ENCODE data around the gene CIRBP.

CIRBP gene

GRCh38 chr19:1279782-1280341, 10.7 kb downstream of the CIRBP start:
- ATAC-seq, result peak; percentile 14

GRCh38 chr19:1280636-1281568, 11.8 kb downstream of the CIRBP start:
- ATAC-seq, result no peak
- DNase-seq, result no peak

More at GRCh38 chr19:1279782-1280341, 10.7 kb downstream of the CIRBP start:
- peak; percentile 85 for DNase-seq

GRCh38 chr19:1281569-1282287, 12.6 kb downstream of the CIRBP start:
- ATAC-seq (no peak), DNase-seq (no peak)

GRCh38 chr19:1282588-1283206, 13.6 kb downstream of the CIRBP start:
- no peak for DNase-seq
- no peak for ATAC-seq

GRCh38 chr19:1283207-1283916, 14.2 kb downstream of the CIRBP start:
- DNase-seq, result no peak
- ATAC-seq, result no peak

GRCh38 chr19:1283917-1284292, 14.8 kb downstream of the CIRBP start:
- no peak for ATAC-seq
- no peak for DNase-seq

GRCh38 chr19:1284293-1284978, 15.3 kb downstream of the CIRBP start:
- ATAC-seq (no peak), DNase-seq (no peak)

- no peak for ATAC-seq
- no peak for DNase-seq
Observed at GRCh38 chr19:1284979-1285736, 16.0 kb downstream of the CIRBP start.

- DNase-seq (no peak), ATAC-seq (no peak)
Observed at GRCh38 chr19:1285737-1286360, 16.7 kb downstream of the CIRBP start, which contains the start of gene EFNA2. Gene EFNA2 (plus strand): TSS chr19:1285873. CDS start chr19:1286169, 296 bp downstream.

GRCh38 chr19:1286487-1287353, 17.6 kb downstream of the CIRBP start:
- DNase-seq, result no peak
- ATAC-seq, result no peak

- no peak for ATAC-seq
Observed at GRCh38 chr19:1287354-1288225, 18.5 kb downstream of the CIRBP start.

GRCh38 chr19:1288226-1288612, 19.1 kb downstream of the CIRBP start:
- DNase-seq (no peak), ATAC-seq (no peak)

More at GRCh38 chr19:1287354-1288225, 18.5 kb downstream of the CIRBP start:
- DNase-seq, result no peak

- ATAC-seq, result peak; percentile 12
Observed at GRCh38 chr19:1288833-1289685, 19.9 kb downstream of the CIRBP start.

GRCh38 chr19:1289686-1290025, 20.5 kb downstream of the CIRBP start:
- DNase-seq (no peak), ATAC-seq (no peak)

More at GRCh38 chr19:1288833-1289685, 19.9 kb downstream of the CIRBP start:
- DNase-seq, result no peak

- ATAC-seq (no peak), DNase-seq (no peak)
Observed at GRCh38 chr19:1290196-1290702, 21.1 kb downstream of the CIRBP start.
